Fibroblast of skin of abdomen (primary cell): ENCODE data around the gene DMD.
A peak's percentile ranks its signal among the peaks of the same experiment; 100 is the strongest.
"Not testable (repeated sequence)": the region's sequence is repeated elsewhere in the genome, so short reads cannot be mapped to it uniquely, and the experiment has no call there.

Experiments
- DNase-seq: peaks from one replicate; pipeline ENCODE4 v3.0.0-alpha.2; 2013

Gene DMD

GRCh38 chrX:32455704-32456103, 755.6 kb downstream of the DMD start:
- DNase-seq = no peak

- no peak for DNase-seq
Measured at GRCh38 chrX:32451954-32452695, 759.2 kb downstream of the DMD start.

GRCh38 chrX:32448945-32449344, 762.4 kb downstream of the DMD start:
- no peak for DNase-seq

GRCh38 chrX:32448320-32448719, 763.0 kb downstream of the DMD start:
- no peak for DNase-seq

- no peak for DNase-seq
Measured at GRCh38 chrX:32447640-32448039, 763.7 kb downstream of the DMD start.

- DNase-seq = no peak
Measured at GRCh38 chrX:32443841-32444240, 767.5 kb downstream of the DMD start.

- no peak for DNase-seq
Measured at GRCh38 chrX:32421266-32421665, 790.1 kb downstream of the DMD start.

- no peak for DNase-seq
Measured at GRCh38 chrX:32408389-32408788, 803.0 kb downstream of the DMD start.

- DNase-seq = no peak
Measured at GRCh38 chrX:32397562-32398216, 813.7 kb downstream of the DMD start.

GRCh38 chrX:32395878-32396277, 815.5 kb downstream of the DMD start:
- no peak for DNase-seq

GRCh38 chrX:32392655-32393054, 818.7 kb downstream of the DMD start:
- no peak for DNase-seq

GRCh38 chrX:32370456-32371205, 840.7 kb downstream of the DMD start:
- no peak for DNase-seq

GRCh38 chrX:32293962-32294700, 917.2 kb downstream of the DMD start:
- DNase-seq = peak; percentile 0

- no peak for DNase-seq
Measured at GRCh38 chrX:32289356-32289755, 922.0 kb downstream of the DMD start.

- no peak for DNase-seq
Measured at GRCh38 chrX:32281853-32282252, 929.5 kb downstream of the DMD start.

GRCh38 chrX:32280921-32281320, 930.4 kb downstream of the DMD start:
- no peak for DNase-seq

GRCh38 chrX:32280489-32280888, 930.9 kb downstream of the DMD start:
- DNase-seq = no peak

GRCh38 chrX:32276153-32276552, 935.2 kb downstream of the DMD start:
- no peak for DNase-seq

GRCh38 chrX:32269866-32270265, 941.5 kb downstream of the DMD start:
- no peak for DNase-seq

- DNase-seq = no peak
Measured at GRCh38 chrX:32268207-32268606, 943.1 kb downstream of the DMD start.

- DNase-seq = no peak
Measured at GRCh38 chrX:32267796-32268195, 943.6 kb downstream of the DMD start.

- DNase-seq = not testable (repeated sequence)
Measured at GRCh38 chrX:32246675-32247074, 964.7 kb downstream of the DMD start.

- DNase-seq = no peak
Measured at GRCh38 chrX:32195611-32196010, 1015.7 kb downstream of the DMD start.
